Daoy (cell line): Measurements from ENCODE around the gene DCC. TPM values are rescaled to one million over a fixed set of nuclear protein-coding genes. Genes with fewer than 3 reads are reported as not detected.

Experiments used
- DNase-seq: peaks from one replicate; pipeline ENCODE4 v3.0.0-alpha.2; 2015; ENCODE audit warnings: low read depth
- total RNA-seq: library from RNA; depleted of rRNA; stranded (reverse); fragments of >200 nt; shearing (Covaris generic); gene quantifications from 2 replicates; pipeline ENCODE4 v1.2.3, GENCODE V29; 2014; rRNA removed

The DCC gene
- total RNA-seq, result not detected in 2 replicates

- no peak for DNase-seq
These were observed at the start of gene DCC for GRCh38 chr18:52339891-52340371. TSS of gene DCC (plus strand) at chr18:52340197. CDS start at chr18:52340788, 591 bp downstream.

GRCh38 chr18:52310651-52311050 lies 29.3 kb upstream of the DCC start:
- DNase-seq, result no peak

DNA sequence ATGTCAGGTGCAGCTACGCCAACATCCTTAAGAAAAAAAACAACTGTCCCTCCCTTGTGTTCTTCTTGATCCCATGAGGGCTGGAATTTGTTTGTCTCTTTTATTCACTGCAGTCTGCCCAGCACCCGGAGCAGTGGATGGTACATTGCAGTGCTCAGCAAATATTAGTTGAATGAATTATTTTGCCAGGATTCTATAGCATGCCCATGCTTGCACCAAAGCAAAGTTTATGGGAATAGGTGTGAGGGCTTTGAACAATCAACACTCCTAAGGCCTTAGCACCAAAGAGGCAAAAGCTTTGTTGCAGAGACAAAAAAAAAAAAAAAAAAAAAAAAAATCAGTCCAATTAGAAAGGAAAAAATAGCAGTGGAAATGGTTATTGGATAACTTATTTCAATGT lies 28.7 kb upstream of the DCC start:
- DNase-seq, result no peak

GRCh38 chr18:52312346-52312745 lies 27.7 kb upstream of the DCC start:
- no peak for DNase-seq

DNA sequence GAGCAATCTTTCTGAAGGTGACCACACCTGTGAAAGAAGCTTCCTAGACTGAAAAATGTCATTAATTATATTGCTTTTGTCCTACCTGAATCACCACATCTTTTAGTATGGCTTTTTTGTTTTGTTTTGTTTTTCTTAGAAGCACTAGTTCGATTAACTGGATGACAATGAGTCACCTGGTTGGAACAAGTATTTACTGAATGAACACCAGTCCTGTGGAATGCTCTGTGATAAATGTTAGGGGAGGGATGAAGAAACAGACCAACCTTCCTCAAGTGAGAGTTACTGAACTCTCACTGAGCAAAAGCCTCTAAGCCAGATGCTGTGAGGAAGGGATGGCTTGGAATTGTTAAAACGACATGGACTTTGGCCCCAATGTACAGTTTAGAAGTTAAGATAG lies 26.8 kb upstream of the DCC start:
- no peak for DNase-seq

GRCh38 chr18:52319424-52319983 lies 20.5 kb upstream of the DCC start:
- no peak for DNase-seq

- DNase-seq, result no peak
These were observed 17.7 kb upstream of the DCC start for GRCh38 chr18:52322307-52322706.

DNA sequence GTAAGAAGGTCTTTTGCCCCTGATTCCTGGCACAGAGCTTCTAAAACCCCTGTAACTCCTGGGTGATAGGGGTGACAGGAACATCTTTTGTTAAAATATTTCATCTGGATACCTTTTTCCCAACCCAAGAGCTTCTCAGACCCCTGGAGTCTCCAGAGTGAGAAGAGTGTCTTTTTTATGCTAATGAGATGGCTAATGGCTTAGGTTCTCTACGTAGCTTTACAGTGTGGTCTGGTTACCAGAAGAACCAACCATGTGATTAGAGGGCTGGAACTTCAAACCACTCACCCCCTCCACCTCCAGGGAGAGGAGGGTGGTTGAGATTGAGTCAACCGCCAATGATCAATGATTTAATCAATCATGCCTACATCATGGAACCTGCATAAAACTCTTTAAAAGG lies 16.2 kb upstream of the DCC start:
- no peak for DNase-seq

DNA sequence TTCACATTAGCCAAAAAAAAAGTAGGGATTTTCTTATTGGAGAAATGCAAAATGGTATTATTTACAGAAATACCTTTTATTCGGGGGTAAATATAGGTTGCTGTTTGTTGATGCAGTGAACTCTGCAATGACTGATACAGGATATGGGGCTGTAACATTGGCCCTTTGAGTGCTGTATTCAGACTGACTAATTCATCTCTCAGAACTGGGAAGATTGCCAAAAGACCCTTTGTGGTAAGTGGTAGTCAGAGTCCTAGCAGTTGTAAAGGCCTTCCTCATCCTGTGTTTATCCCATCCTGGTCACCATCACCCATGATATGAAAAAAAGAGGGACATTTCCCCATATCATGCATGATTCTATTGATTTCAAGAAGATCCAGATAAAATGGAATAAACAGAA lies 14.0 kb upstream of the DCC start:
- no peak for DNase-seq

DNA sequence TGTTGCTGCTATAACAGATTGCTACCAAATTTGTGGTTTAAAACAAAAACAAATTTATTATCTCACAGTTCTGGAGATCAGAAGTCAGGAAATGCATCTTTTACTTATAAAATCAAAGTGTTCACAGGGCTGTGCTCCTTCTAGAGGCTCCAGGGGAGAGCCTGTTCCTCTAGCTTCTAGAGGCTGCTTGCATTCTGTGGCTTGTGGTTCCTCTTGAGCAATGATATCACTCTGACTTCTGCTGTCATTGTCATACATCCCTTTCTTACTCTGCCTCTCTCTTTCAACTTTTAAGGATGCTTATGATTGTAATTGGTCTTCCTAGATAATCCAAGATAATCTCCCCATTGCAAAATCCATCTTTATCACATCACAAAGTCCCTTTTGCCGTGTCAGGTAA lies 6.1 kb upstream of the DCC start:
- no peak for DNase-seq

- DNase-seq, result no peak
These were observed 5.7 kb upstream of the DCC start for GRCh38 chr18:52334307-52334706.

GRCh38 chr18:52334896-52335295 lies 5.1 kb upstream of the DCC start:
- DNase-seq, result no peak

GRCh38 chr18:52337276-52337675 lies 2.7 kb upstream of the DCC start:
- no peak for DNase-seq

GRCh38 chr18:52340406-52341102 lies 557 bp downstream of the DCC start:
- DNase-seq, result no peak

DNA sequence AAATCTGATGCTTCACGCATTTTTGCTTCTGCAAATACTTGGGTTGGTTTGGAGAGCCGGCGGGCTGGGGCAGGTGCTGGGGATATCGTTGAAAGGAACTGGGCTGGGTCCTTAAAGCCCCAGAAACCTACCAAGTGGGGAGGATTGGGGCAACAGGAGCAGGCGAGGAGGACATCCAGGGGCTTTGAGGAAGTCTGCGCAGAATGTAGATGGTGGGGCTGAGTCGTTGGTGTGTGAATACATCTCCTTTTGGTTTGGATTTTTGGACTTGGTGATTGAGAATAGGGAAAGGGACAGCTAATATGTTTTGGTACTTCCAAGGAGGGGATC lies 1.1 kb downstream of the DCC start:
- no peak for DNase-seq

- no peak for DNase-seq
These were observed 1.8 kb downstream of the DCC start for GRCh38 chr18:52341608-52342381.

GRCh38 chr18:52342456-52342855 lies 2.5 kb downstream of the DCC start:
- no peak for DNase-seq

GRCh38 chr18:52343138-52343537 lies 3.1 kb downstream of the DCC start:
- DNase-seq, result no peak

GRCh38 chr18:52343731-52344340 lies 3.8 kb downstream of the DCC start:
- DNase-seq, result no peak

GRCh38 chr18:52344881-52345280 lies 4.9 kb downstream of the DCC start:
- DNase-seq, result no peak

DNA sequence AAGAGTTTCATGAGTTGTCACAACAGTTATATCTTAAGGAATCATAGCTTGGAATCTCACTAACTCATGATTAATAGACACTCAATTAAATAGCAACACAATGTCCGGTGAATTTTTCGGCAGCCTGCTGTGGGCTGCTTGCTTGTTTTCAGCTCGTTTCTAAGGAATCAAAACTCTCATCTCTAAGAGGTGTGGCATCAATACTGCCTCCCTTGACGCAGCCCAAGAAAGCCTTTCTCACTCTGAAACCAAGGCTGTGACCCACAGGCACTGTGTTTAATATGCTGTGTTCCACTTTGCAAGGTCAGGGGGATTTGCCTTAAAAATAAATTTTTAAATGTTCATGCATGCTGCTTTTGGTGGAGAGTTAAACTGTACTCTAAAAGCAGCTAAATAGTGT lies 5.4 kb downstream of the DCC start:
- DNase-seq, result no peak

GRCh38 chr18:52348209-52348608 lies 8.2 kb downstream of the DCC start:
- no peak for DNase-seq

- DNase-seq, result no peak
These were observed 9.5 kb downstream of the DCC start for GRCh38 chr18:52349498-52349897.
